COR-L47 (cell line): Measurements from ENCODE around the gene RAB3GAP2.
"Not testable (repeated sequence)": the region's sequence is repeated elsewhere in the genome, so short reads cannot be mapped to it uniquely, and the experiment has no call there.

Source experiments
- DNase-seq: peaks from one replicate; lab custom pipeline; 2025; lab: John Stamatoyannopoulos, UW

RAB3GAP2 gene

DNA sequence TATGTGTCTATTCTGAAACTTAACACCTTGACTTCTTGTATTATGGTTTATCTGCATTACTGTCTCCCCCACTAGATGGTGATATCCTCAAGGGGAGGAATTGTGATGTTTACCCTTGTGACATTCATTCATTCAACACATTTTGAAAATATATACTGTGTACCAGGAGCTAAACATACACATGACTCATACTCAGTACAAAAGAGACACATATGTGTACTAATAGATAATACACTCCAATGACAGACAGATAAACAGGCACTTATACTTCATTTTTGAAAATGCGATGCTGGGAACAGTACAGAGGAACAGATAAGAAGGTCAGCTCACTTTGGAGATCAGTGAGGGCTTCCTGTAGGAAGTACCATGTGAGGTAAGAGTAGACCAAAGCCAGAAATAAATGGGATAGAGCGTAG lies 8.9 kb upstream of the RAB3GAP2 start:
- peak; percentile 2 for DNase-seq

DNA sequence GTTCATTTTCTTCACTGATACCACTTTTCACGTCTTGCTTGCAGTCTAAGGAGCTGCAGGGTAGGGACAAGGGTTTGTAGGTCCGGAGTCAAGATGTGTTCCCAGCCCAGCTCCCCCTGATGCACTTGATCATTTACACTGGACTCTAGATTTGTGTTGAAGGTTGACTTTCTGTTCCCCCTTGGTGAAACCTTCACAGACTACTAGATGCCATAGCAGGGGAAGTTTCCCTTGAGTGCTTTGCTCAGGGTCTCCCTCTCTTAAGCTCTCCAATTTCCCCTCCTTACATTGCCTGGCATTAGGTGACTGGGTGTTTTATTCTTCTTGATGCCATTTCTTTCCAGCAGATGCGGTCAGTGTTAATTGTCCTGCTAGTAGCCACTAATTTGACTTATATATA lies 8.0 kb upstream of the RAB3GAP2 start:
- DNase-seq, result no peak

DNA sequence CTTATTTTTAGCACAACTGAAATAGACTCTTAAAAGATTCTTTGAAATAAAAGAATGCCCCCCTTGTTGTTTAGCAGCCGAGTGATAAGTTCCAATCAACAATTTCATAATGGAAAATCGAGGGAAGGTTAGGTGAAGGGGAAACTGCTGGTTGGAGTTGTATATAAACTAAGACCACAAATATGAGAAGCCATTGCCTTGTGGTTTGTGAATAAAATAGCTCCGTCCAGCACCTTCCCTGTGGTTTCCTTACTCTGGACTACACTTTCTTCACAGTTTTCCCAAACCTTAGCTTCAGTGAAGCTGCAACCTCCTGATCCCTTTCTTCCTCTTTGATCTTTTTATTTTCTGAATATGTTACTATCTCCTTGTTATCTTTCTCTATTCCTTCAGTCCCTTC lies 6.7 kb upstream of the RAB3GAP2 start:
- DNase-seq, result no peak

DNA sequence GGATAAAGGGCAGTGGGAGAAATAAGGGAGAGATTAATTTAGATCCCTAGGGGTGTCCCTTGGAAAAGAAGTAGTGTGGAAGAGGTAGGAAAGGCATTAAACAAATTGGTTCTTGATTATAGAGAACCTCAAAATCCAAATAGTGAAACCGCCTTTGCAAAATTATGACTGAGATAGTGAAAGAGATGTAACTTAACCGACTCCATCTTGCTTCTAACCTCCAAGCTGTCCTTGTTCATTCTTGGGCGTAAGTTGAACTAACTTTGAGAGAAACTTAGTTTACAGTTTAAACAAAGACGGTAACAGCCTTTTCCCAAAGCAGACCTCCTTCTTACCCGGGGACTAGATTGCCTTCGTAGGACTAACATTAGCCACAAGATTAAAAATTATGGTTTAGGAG lies 3.2 kb upstream of the RAB3GAP2 start:
- DNase-seq, result no peak

DNA sequence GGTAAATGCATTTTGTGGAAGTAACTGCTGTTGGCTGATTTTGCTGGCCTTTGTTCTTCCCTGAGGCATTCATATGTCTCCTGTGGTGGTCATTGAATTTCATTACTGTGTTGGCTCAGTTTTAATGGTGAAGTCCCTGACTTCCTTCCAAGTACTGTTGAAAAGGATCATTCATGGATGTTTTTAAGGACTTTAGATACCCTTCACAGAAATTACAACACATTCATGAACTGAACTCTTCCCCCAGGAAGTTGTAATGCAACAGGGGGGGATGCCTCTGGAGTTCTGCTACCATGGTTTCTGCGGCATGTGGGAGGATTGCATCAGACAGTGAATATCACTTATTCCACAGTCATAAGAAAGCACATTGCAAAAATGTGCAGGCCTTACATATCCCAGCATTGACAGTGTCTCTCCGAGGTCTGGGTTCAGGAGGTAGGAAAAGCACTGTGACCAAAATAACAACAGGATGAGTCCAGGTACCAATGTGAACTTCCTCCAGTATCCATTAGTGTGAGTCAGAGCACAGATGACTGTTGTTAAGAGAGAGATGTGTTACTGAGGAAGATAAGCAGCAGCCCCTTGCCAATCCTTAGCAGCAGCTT lies 2.1 kb upstream of the RAB3GAP2 start:
- DNase-seq, result no peak

DNA sequence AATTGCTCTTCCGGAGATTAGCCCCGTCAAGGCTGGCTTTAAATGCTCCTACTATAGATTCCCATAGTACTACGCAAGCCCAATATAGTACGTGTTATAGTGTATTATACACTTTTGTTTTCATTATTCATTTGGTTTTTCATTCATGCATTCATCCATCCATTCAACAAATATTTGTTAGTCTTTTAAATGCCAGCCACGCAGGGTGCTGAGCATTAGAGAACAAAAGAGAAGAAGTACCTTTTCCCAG lies 513 bp upstream of the RAB3GAP2 start:
- DNase-seq, result peak; percentile 25

DNA sequence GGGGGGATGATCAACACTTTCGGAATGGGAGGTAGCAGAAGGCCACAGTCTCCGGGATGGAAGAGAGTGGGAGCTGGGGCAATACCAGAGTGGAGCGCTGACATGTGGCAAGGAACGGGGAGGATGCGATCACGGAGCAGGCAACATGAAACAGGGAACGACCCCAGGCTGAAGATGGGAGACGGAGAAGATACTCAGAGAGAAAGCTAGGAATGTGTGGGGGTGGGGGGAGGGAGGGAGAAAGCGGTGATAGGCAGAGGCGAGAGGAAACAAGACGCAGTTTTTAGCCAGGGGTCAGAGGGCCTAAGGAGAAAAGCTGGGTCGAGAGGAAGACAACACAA lies 577 bp downstream of the RAB3GAP2 start:
- peak; percentile 0 for DNase-seq

DNA sequence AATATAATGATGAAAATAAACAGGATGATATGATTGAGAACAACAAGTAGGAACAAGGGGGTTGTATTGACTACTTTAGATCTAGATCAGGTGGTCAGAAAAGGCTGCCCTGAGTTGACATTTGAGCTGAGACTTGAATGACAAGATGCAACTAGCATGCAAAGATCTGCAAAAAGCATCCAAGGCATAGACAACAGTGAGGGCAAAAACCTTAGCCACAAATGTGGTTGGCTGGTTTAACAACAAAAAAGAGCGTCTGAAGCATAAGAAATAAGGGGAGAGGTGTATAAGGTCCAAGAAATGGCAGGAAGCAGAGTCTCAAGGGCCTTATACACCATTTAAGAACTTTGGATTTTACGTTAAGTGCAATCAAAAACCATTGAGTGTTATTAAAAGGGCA lies 3.2 kb downstream of the RAB3GAP2 start:
- DNase-seq, result no peak

DNA sequence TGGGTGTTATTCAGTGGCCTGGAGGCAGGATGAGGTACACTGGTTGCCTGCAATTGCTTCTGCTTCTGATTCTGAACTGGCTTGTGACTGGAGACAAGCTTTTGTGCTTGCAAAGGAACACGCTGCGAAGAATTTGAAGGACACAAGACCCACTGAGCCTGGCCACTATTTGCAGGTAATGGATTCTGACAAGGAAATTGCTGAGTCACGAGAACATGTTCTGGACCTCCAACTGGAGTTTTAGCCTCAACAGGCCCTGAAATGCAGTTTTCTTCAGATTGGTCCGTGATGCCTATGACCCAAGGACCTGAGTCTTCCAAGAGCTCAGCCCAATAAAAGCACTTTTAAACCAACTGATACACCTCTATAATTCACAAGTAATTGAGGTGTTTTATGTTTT lies 4.6 kb downstream of the RAB3GAP2 start:
- no peak for DNase-seq

DNA sequence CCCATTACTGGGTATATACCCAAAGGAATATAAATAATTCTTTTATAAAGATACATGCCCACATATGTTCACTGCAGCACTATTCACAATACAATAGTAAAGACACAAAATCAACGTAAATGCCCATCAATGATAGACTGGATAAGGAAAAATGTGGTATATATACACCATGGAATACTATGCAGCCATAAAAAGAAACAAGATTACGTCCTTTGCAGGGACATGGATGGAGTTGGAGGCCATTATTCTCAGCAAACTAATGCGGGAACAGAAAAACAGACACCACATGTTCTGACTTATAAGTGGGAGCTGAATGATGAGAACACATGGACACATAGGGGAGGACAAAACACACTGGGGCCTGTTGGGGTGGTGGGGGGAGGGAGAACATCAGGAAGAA lies 12.0 kb downstream of the RAB3GAP2 start:
- DNase-seq, result not testable (repeated sequence)

DNA sequence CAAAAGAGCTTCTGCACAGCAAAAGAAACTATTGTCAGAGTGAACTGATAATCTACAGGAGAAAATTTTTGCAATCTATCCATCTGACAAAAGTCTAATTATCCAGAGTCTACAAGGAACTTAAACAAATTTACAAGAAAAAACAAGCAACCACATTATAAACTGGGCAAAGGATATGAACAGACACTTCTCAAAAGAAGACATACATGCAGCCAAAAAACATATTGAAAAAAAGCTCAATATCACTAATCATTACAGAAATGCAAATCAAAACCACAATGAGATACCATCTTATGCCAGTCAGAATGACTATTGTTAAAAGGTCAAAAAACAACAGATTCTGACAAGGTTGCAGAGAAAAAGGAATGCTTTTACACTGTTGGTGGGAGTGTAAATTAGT lies 12.5 kb downstream of the RAB3GAP2 start:
- not testable (repeated sequence) for DNase-seq

DNA sequence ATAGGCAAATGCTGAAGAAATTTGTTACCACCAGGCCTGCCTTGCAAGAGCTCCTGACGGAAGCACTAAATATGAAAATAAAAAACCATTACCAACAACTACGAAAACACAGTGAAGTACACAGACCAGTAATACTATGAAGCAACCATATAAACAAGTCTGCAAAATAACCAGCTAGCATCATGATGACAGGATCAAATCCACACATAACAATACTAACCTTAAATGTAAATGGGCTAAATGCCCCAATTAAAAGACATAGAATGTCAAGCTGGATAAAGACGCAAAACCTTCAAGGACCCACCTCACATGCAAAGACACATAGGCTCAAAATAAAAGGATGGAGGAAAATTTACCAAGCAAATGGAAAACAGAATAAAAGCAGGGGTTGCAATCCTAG lies 16.1 kb downstream of the RAB3GAP2 start:
- DNase-seq, result not testable (repeated sequence)

DNA sequence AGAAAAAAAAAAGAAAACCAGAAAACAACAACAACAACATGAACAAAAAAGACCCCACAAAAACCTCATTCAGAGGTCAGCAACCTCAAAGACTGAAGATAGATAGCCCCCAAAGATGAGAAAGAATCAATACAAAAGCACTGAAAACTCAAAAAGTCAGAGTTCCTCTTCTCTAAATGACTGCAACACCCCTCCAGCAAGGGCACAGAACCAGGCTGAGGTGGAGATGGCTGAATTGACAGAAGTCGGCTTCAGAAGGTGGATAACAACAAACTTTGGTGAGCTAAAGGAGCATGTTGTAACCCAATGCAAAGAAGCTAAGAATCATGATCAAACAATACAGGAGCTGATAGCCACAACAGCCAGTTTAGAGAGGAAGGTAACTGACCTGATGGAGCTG lies 17.0 kb downstream of the RAB3GAP2 start:
- no peak for DNase-seq

DNA sequence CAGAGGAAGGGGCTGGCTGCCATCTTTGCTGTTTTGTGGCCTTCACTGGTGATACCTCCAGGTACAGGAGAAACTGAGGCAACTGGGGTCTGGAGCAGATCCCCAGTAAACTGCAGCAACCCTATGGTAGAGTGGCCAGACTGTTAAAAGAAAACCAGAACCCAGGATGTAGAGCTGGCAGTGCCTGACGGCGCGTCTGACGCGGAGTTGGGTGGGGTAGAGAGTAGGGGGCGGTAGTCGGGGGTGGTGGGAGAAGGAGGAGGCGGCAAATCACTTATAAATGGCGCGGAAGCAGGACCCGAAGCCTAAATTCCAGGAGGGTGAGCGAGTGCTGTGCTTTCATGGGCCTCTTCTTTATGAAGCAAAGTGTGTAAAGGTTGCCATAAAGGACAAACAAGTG lies 19.0 kb downstream of the RAB3GAP2 start:
- not testable (repeated sequence) for DNase-seq

DNA sequence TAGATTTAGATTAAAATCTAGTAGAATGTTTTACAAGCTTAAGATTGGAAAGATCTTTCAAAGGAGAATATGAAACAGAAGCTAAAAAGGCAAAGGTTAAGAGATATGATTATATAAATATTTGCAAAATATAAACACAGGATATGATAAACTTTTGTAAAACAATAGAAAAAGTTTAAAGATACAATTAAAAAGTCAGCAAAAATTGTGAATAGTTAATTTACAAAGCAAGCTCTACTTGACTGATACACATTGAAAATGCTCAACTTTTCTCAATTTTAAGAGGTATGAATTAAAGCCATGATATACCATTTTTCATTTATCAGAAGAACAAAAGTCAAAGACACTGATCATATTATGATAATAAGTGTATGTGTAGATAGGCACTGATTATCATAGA lies 21.0 kb downstream of the RAB3GAP2 start:
- DNase-seq, result no peak

DNA sequence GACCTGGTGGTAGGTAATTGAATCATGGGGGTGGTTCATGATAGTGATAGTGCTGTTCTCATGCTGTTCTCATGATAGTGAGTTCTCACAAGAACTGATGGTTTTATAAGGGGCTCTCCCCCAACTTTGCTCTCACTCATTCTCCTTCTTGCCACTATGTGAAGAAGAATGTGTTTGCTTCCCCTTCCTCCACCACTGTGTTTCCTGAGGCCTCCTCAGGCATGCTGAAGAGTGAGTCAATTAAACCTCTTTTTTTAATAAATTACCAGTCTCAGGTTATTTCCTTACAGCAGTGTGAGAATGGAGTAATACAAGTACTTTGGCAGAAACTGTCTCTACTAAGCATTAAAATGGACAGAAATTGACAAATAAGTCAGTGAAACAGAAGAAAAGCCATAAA lies 21.6 kb downstream of the RAB3GAP2 start:
- DNase-seq, result no peak

DNA sequence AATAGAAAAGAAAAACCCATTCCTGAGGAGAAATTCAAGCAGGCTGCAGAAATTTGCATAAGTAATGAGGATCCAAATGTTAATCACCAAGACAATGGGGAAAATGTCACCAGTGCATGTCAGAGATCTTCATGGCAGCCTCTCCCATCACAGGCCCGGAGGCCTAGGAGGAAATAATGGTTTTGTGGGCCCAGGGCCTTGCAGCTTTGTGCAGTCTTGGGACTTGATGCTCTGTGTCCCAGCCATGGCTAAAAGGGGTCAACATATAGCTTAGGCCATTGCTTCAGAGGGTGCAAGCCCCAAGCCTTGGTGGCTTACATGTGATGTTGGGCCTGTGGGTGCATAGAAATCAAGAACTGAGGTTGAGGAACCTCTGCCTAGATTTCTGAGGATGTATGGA lies 22.7 kb downstream of the RAB3GAP2 start:
- DNase-seq, result no peak

DNA sequence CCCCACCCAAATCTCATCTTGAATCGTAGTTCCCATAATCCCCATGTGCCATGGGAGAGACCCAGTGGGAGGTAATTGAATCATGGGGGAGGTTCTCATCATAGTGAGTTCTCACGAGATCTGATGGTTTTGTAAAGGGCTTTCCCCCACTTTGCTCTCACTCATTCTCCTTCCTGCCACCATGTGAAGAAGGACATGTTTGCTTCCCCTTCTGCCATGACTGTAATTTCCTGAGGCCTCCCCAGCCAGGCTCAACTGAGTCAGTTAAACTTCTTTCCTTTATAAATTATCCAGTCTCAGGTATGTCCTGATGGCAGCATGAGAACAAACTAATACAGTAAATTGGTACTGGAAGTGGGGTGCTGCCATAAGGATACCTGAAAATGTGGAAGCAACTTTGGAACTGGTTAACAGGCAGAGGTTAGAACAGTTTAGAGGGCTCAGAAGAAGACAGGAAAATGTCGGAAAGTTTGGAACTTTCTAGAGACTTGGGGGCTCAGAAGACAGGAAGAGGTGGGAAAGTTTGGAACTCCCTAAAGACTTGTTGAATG lies 23.5 kb downstream of the RAB3GAP2 start:
- DNase-seq, result not testable (repeated sequence)

DNA sequence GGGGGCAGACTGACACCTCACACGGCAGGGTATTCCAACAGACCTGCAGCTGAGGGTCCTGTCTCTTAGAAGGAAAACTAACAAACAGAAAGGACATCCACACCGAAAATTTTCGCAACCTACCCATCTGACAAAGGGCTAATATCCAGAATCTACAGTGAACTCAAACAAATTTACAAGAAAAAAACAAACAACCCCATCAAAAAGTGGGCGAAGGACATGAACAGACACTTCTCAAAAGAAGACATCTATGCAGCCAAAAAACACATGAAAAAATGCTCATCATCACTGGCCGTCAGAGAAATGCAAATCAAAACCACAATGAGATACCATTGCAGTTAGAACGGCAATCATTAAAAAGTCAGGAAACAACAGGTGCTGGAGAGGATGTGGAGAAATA lies 26.4 kb downstream of the RAB3GAP2 start:
- DNase-seq, result not testable (repeated sequence)

DNA sequence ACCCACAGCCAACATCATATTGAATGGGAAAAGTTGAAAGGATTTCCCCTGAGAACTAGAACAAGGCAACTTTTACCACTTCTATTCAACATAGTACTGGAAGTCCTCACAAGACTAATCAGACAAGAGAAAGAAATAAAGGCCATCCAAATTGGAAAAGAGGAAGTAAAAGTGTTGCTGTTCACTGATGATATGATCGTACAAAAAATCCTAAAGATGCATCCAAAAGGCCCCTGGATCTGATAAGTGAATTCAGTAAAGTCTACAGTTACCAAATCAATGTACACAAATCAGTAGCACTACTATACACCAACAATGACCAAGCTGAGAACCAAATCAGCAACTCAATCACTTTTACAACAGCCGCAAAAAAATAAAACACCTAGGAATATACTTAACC lies 28.3 kb downstream of the RAB3GAP2 start:
- no peak for DNase-seq

DNA sequence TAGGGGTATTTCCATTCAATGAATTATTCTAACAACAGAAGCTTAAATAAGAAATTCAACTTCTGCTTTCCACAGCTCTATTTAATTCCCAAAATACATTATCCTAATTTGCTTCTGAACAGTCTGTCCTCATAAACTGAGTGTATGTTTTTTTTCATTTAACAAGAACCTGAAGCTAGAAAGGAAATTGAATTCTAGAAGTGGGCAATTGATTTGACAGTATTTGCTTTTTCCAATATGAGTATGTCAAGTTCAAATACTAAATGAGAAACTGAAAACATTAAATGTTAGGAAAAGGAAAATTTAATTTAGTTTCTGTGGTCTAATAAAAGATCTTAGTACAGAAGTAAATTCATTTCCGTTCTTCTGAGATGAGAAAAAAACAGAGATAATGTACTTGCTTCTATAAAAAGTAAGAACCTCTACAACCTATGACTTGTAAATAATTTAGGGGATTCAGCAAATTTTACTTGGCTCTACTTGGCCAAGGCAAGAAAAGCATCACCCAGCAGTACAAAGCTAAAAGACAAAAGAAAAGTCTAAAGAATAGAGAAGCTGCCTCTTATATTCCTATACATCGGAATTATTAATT lies 31.1 kb downstream of the RAB3GAP2 start:
- DNase-seq, result no peak

DNA sequence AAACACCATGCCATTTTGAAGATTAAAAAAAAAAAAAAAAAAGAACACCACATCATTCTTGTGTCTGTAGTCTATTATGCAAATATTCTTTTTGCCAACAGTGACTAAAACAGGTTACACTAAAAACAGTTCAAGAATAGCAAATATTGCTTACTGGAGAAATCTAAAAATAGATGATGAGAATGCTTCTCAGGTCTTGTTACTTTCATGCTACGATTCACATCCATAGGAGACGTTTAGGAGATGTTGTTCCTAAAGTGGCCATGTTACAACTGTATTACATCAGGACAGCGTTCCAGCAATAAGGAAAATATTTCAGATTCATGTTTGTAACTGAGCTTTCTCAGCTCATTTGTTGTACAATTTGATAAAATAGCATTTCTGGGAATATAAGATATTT lies 32.3 kb downstream of the RAB3GAP2 start:
- DNase-seq, result no peak

DNA sequence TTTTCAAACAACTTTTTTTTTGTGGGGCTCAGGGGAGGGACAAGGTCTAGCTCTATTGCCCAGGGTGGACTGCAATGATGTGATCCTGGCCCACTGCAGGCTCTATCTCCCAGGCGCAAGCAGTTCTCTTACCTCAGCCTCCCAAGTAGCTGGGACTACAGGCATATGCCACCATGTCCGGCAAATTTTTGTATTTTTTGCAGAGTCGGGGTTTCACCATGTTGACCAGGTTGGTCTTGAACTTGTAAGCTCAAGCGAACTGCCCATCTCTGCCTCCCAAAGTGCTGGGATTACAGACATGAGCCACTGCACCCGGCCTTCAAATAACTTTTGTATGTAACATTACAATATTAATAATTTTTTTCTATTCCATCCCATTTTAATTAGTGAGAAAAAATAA lies 33.0 kb downstream of the RAB3GAP2 start:
- DNase-seq, result no peak

DNA sequence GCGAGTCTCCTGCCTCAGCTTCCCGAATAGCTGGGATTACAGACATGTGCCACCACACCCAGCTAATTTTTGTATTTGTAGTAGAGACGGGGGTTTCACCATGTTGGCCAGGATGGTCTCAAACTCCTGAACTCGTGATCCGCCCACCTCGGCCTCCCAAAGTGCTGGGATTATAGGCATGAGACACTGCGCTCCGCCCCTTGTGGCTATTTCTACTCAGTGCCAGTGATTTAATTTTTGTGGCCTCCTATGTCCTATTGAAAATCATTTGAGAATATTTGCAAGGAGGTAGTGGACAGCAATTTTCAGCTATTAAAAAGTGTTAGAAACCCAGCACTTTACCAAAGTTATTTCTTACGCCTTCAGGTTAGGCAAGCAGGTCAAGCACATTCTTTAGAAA lies 36.0 kb downstream of the RAB3GAP2 start:
- DNase-seq, result not testable (repeated sequence)
